Measurements from ENCODE around the gene CHAF1A.

The CHAF1A gene

DNA sequence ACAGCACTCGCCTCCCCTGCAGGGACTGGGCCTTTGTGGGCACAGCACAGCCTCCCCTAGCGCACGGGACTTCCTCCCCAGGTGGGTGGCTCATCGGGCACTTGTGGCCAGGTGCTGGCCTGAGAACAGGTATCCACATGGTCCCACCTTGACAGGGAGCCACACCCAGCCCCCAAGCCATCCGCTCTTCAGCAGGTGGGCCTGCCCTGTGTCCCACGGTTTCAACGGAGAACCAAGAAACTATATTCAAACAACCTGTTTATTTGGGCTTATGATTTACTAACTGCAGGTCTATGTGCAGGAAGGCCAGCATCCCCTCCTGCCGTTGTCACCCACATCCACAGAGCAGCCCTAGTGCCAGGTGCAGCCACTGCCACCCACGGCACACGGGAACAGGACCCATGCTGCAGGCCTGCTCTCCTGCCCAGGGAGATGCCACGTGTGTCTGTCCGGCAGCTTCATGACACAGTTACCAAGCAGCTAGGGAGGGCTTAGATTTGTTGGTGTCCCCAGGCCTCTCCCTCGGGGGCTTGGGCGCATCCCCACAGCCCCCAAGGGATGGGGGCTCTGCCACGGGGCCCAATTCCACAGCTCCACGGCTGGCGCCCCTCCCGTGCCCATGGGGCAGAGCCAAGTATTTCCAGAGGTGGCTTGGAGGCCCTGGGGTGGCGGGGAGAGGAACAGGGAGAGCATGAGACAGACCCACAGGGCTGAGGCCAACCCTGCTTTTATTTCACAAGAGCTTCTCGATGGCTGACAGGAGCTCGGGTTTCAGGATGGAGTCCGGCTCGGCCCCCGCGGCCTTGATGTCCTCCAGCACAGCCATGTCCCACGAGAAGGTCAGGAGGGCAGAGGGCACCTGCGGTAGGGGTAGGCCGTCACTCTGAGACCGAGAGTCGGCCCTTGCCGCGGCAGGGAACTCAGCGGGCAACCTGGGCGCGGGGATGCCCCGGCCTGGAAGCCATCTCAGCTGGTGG lies 42.6 kb downstream of the CHAF1A start:
- no peak for TF ChIP-seq ZFX (IDR thresholded peaks at IDR 0.05)
- TF ChIP-seq, protein P1, sequence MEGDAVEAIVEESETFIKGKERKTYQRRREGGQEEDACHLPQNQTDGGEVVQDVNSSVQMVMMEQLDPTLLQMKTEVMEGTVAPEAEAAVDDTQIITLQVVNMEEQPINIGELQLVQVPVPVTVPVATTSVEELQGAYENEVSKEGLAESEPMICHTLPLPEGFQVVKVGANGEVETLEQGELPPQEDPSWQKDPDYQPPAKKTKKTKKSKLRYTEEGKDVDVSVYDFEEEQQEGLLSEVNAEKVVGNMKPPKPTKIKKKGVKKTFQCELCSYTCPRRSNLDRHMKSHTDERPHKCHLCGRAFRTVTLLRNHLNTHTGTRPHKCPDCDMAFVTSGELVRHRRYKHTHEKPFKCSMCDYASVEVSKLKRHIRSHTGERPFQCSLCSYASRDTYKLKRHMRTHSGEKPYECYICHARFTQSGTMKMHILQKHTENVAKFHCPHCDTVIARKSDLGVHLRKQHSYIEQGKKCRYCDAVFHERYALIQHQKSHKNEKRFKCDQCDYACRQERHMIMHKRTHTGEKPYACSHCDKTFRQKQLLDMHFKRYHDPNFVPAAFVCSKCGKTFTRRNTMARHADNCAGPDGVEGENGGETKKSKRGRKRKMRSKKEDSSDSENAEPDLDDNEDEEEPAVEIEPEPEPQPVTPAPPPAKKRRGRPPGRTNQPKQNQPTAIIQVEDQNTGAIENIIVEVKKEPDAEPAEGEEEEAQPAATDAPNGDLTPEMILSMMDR (conservative IDR thresholded peaks at IDR 0.05) = no peak
- H3K27ac ChIP-seq = no peak overlapping the region

DNA sequence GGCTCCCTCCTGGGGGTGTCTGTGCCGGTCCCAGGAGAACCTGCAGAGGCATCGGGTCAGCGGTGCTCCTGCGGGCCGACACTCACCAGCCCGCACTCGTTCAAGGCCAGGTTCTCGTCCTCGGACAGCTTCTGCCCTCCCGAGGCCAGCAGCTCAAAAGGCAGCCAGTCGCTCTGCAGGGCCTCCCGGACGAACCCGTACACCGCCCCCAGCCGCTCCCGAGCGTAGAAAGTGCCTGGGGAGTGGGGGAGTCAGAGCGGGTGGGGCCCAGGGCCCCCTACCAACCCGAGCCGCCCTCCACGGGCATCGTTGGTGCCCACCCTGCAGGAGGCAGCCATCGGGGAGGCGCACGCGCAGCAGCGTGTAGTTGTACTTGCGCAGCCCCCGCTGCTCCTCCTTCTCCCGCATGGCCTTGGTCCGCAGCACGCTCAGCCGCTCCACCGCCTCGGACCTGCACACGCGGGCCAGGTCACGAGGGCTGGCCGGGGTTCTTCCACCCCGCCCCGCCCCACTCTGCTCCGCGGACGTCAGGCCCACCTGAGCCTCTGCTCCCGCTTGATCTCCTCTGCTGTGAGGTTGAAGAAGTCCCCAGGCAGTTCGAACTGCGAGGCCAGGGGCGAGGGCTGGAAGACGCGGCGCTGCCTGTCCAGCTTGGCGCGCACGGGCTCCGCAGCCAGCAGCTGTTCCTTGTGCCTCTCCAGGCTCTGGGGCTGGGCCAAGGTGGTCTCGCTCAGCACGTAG lies 43.7 kb downstream of the CHAF1A start:
- TF ChIP-seq, protein P1 (conservative IDR thresholded peaks at IDR 0.05) = no peak
- no peak overlapping the region for H3K27ac ChIP-seq

DNA sequence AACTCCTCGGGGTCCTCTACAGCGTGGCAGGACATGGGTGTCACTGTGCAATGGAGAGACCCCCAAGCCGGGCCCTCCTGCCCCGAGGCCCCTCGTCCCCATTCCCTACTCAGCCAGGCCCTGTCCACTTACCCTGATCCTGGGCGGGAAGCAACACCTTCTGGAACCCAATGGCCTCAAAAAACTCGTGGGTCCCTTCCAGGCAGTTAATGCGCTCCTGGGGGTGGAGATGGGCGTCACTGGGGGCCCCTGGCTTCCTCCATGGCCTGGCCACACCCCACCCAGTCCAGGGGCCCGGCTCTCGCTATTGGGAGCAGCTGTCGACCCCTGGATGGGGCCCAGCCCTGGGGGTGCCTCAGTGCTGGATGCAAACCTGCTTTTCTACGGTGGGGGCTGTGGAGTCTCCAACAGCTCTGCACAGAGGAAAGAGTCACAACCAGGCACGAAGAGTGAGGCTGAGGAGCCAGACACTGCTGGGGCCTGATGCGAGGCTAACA lies 44.3 kb downstream of the CHAF1A start:
- no peak overlapping the region for H3K27ac ChIP-seq
- no peak for TF ChIP-seq ZFX (IDR thresholded peaks at IDR 0.05)
- TF ChIP-seq, protein P1 (conservative IDR thresholded peaks at IDR 0.05) = no peak

DNA sequence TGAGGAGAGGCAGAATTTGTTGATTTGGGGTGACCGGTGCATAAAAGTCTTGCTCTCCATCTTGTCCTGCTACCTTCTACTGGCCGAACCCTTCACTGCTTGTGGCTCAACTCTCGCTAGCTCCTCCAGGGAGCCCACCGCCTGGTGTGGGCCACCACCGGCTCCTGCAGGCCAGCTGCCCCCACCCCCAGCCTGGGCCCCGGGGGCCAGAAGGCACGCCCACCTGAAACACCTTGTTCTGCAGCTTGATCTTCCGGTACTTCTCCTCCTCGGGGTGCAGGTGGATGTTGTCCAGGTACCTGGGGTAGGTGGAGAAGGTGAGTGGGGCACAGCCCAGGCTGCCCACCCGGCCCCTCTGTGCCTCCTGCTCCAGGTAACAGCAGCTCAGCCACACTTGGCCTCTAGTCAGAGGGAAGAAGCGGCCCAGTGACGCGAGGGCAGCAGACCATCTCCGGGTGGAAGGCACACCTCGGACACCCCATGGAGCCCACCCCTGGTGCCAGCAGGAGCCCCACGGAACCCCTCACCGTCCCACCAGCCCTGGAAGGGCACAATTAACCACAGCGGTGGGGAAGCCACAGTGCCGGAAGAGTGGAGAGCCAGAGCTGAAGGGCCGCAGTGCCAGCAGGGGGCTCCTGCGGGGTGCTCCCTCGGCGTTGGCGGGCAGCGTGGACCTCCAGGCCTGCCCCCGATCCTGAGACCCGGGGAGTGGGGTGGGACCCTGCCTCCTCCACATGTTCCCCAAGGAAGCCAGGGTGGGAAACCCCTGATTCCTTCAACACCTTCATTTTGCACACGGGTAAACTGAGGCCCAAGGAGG lies 45.1 kb downstream of the CHAF1A start:
- no peak overlapping the region for H3K27ac ChIP-seq
- TF ChIP-seq, protein P1 (conservative IDR thresholded peaks at IDR 0.05) = no peak
- TF ChIP-seq ZFX (IDR thresholded peaks at IDR 0.05) = no peak

DNA sequence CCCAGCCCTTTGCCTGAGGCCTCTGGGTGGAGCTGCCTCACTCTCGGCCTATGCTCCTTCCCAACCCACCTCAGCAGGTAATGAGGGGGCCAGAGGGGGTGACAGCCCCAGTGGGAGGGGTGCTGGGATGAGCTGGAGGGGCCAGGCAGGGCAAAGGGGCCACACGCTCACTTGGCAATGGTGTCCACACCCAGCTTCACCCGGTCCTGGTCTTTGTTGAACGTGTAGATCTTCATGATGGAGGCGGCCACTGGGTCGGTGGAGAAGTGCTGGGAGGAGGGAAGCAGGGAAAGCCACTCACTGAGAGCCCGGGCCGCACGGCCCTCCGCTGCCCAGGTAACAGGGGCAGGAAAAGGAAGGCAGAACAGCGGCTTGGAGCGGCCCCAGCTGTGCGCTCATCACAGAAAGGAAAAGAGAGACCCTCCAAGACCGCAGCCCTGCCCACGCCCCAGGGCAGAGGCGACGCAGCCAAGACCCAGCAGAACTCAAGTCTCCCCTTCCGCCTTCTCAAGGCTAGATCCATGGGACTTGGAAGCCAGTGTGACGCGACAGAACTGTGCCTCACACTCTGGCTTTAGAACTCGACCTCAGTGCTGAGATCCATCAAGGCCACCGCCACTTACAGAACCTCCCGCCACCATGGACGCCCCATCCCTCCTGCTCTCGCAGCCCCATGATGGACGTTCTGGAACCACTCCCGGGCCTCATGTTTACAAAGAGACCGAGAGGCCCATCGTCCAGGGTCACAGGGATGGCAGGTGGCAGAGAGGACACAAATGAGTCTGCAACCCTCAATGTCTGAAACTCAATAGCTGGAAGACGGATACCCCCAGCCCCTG lies 45.9 kb downstream of the CHAF1A start:
- no peak overlapping the region for H3K27ac ChIP-seq
- TF ChIP-seq, protein P1 (conservative IDR thresholded peaks at IDR 0.05) = no peak
- TF ChIP-seq ZFX (IDR thresholded peaks at IDR 0.05) = no peak

DNA sequence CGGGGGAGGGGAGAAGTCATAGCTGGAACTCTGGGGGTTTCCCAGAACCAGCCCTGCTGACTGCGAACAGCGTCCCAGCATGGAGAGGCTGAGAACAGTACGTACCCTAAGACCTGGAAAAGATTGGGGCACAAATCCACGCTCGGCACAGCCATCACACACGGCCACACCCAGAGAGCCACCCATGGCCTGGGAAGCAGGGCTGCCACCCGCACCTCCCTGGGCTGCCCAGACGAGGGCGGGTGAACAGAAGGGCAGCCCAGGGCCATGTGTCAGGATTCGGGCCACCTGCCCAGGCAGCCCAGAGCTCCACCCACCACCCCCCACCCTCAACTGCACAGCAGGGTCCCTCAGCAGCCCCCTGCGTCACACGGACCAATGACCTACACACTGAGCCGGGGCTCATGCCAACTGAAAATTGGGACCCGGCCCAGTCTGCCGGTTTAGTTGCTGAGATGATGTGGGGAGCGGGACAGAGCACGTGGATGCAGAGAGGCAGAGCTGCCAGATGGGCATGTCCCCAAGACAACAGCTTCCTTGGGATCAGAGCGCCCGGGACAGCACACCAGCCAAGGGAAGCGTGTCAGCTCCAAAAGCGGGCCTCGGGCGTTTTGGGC lies 46.7 kb downstream of the CHAF1A start:
- TF ChIP-seq, protein P1 (conservative IDR thresholded peaks at IDR 0.05) = no peak
- TF ChIP-seq ZFX (IDR thresholded peaks at IDR 0.05) = no peak

More for the DNA sequence above, 46.7 kb downstream of the CHAF1A start:
- no peak overlapping the region for H3K27ac ChIP-seq
